Stimulated activated CD8-positive, alpha-beta memory T cell treated with anti-CD3 and anti-CD28 coated beads, Interleukin-7, amount 100 ng/mL, for 1 hour (primary cell): Measurements from ENCODE around the gene FHIP1A.
A peak's percentile ranks its signal among the peaks of the same experiment; 100 is the strongest.
"Not testable (repeated sequence)": the region's sequence is repeated elsewhere in the genome, so short reads cannot be mapped to it uniquely, and the experiment has no call there.

Experiments
- DNase-seq, 2 donors: peaks; one replicate each; pipeline ENCODE4 v3.0.0-alpha.2; 2020; ENCODE audit warnings: low read depth in 2 of 2

The FHIP1A gene

DNA sequence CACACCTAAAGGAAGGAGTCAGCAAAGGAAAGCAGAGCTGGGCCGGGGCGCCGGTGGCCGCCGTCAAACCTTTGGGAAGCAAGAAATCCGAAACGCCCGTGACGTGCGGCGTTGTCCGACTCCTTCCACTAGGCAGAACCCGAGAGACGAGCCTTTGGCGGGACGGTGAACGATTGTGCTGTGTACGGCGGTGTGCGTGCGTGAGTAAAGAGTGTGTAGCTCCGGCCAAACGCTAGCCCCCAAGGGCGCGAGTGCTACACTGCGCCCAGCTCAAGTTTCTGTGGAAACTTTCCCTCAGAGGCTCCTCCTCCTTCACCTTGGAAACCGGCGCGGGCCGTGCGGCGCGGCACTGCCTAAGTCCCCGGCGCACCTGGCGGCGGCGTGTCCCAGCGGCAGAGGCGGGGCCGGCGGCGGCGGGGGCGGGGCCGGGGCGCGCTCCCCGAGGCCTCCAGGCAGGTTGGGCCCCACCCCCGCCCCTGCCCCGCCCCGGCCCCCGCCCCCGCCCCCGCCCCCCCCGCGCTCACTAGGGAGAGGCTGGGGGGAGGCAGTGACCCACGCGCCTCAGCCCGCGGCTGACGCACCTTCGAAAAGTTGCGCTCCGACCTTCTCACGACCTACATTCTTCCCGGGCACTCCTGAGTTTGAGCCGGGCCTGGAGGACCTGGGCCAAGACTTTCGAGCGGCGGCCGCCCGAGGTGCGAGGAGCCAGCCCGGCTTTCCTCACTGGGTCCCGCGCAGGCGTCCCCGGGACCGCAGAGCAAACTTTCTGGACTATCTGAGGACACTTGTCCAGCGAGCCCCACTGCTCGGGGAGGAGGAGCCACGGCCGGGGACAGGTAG is at the start of gene FHIP1A:
TSS of gene FHIP1A (plus strand) at position 547 of the 840 bp plus-strand sequence. CDS start 157,084 bp downstream, outside the sequence.
- peak; percentile 47 to 60 for DNase-seq

DNA sequence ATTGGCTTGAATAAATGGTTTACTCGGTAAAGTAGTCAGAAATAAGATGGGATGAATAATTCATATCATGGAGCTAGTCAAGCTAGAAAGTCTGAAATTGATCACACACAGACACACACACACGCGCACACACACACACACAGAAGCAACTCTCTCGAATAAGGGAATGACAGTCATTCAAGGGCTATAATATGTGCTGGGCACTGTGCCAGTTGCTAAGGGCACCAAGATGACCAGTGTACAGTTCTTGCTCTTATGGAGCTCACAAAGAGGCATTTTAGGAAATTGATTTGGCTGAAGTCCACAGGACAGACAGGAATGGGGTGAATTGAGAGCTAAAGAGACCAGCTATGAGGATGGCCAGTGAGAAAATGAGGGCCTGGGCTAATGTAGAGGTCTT is 49.4 kb upstream of the FHIP1A start:
- DNase-seq: no peak

DNA sequence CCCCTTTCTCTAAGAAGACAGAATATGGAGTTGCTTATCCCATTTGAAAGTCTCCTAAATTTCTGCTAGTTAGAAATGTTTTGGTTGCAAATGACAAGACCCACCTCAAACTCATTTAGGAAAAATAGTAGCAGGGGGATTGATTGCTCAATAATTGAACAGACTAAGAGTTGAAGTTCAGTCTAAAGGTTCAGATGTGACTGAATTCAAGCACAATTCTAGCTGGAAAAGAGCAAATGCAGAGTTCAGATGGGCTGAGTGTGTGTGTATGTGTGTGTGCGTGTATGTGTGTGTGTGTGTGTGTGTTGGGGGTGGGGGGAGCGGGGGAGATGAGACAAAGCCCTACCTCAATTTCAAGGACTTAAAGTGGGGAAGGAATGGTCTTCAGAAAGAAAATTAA is 47.9 kb upstream of the FHIP1A start:
- DNase-seq: no peak

DNA sequence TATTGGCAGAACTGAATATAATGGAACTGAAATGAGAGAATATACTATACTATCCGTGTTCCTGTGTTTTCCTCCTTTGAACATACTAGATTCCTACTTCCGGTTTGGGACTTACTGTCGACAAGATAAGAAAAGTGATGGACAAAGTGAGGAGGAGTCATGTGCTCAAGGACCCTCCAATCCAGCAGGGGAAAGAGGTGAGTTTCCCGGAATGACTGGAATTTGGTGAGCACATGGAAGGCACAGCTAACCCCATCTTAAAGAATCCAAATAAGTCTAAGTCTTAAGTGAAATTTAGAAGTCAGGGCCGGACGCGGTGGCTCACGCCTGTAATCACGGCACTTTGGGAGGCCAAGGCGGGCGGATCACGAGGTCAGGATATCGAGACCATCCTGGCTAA is 47.0 kb upstream of the FHIP1A start:
- DNase-seq: no peak

GRCh38 chr4:151362404-151363164 is 46.4 kb upstream of the FHIP1A start:
- DNase-seq: peak; percentile 30 to 52

DNA sequence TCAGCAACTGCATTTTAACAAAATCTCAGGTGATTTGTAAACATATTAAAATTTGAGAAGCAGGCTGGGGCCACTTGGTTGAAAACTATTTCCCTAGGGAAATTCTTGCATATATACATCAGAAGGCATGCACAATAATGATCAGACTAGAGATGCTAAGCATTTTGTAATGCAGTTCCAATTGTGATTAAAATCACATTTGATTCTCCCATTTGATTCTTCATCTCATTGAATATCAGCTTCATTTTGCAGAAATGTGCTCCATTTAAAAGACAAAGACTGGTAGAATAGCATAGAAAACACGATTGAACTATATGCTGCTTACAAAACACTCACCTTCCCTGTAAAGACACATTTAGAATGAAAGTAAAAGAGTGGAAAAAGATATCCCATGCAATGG is 32.4 kb upstream of the FHIP1A start:
- DNase-seq: no peak

- DNase-seq: no peak
Measured at GRCh38 chr4:151389311-151389710, 19.7 kb upstream of the FHIP1A start.

GRCh38 chr4:151389799-151390198 is 19.2 kb upstream of the FHIP1A start:
- DNase-seq: not testable (repeated sequence)

GRCh38 chr4:151395873-151396272 is 13.1 kb upstream of the FHIP1A start:
- DNase-seq: no peak

- DNase-seq: no peak
Measured at GRCh38 chr4:151400343-151400742, 8.6 kb upstream of the FHIP1A start.

GRCh38 chr4:151401739-151402138 is 7.2 kb upstream of the FHIP1A start:
- no peak for DNase-seq

DNA sequence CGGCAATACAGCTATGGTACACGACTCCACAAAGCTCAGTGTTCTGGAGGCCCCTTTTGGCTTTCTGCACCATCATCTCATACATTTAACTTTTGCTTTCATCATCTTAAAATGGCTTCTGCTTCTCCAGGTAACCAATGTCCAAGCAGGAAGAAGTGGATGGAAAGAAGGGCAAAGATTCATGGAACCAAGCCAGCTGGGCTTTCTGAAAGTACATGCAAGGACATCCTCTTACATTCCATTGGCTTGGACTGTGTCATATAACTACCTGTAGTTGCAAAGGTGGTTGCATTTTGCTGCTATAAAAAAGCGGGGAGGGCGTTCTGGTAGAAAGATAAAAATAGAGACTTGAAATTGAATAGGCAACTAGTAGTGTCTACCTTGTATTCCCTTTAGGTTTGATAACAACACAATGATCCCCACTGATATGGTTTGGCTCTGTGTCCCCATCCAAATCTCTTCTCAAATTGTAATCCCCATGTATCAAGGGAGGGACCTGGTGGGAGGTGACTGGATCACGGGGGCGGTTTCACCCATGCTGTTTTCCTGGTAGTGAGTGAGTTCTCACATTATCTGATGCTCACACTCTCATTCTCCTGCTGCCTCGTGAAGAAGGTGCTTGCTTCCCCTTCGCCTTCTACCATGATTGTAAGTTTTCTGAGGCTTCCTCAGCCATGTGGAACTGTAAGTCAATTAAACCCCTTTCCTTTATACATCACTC is 6.7 kb upstream of the FHIP1A start:
- no peak for DNase-seq

- no peak for DNase-seq
Measured at GRCh38 chr4:151403656-151404055, 5.3 kb upstream of the FHIP1A start.

GRCh38 chr4:151404802-151405201 is 4.2 kb upstream of the FHIP1A start:
- not testable (repeated sequence) for DNase-seq

- no peak for DNase-seq
Measured at GRCh38 chr4:151407018-151407417, 2.0 kb upstream of the FHIP1A start.

- no peak for DNase-seq
Measured at GRCh38 chr4:151407466-151408379, 1.3 kb upstream of the FHIP1A start.

GRCh38 chr4:151408380-151408629 is 671 bp upstream of the FHIP1A start:
- DNase-seq: no peak

- no peak for DNase-seq
Measured at GRCh38 chr4:151409470-151410313, 716 bp downstream of the FHIP1A start.

DNA sequence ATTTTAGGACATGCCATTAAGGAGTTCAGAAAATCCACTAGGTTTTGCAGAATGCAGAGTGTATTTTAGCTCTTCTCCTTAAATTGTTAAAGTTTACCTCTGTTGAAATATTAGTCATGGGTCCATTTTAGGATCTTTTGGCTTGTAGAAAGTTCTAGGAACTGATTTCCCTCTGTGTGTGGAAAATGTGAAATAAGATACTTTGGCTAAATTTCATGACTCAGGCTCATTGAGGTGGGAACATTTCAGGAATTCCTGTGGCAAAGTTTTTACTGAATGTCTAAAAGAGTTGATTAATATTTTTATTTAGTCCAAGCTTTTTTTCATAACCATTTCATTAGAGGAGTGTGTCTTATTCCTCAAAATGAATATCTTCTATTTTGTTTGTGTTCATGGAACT is 7.0 kb downstream of the FHIP1A start:
- DNase-seq: no peak

DNA sequence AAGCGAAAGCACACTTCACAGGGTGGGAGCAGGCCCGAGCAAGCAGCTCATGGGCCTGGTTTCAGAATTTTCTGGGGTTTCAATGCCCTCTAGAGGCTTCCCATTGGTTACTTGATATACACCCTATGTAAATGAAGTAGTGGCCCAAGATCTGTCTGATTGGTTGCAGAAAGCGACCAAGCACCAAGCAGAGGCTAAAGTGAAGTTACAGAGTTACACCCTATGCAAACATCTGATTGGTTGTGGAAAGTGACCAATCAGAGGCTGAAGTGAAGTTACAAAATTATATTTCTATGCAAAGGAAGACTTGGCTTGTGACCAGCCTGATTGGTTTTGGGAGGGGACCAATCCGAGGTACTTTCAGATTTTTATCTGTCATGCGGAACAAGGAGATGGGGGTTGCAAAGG is 8.2 kb downstream of the FHIP1A start:
- DNase-seq: no peak
